ENCODE data around the gene IGF2BP2. TPM values are rescaled to one million over a fixed set of nuclear protein-coding genes. Genes with fewer than 3 reads are reported as not detected.

The IGF2BP2 gene
- total RNA-seq, 2 donors from 2014 or later: 143 to 162 TPM

GRCh38 chr3:185830018-185830797 is 5.4 kb upstream of the IGF2BP2 start:
- no peak overlapping the region for H3K27ac ChIP-seq (ENCODE audit: low read depth, low read length)
- peaks cover 56% of the 10 kb centered on the region for H3K9me3 Mint-ChIP-seq
- H3K27me3 Mint-ChIP-seq (ENCODE audit: insufficient read depth): peaks cover 4% of the 10 kb centered on the region
- H3K4me1 Mint-ChIP-seq: peaks cover 8% of the 10 kb centered on the region
- no peak overlapping the region for H3K4me3 Mint-ChIP-seq
- H3K27me3 ChIP-seq (ENCODE audit: control insufficient read depth, insufficient read depth, low read length, poor library complexity, severe bottlenecking): no peaks in the 10 kb centered on the region
- H3K9ac ChIP-seq (ENCODE audit: extremely low read depth, low read length, poor library complexity, severe bottlenecking): no peak overlapping the region
- 83 to 92% methylated on average over 1 to 5 of the region's 5 CpGs for WGBS, 2 experiments (ENCODE audit: insufficient coverage in 1 of 2, insufficient read length in 1 of 2)
- peaks cover 37% of the 10 kb centered on the region for H3K36me3 ChIP-seq (ENCODE audit: control insufficient read depth, insufficient read depth, low read length)
- DNase-seq: no peak
- TF ChIP-seq, protein P1, sequence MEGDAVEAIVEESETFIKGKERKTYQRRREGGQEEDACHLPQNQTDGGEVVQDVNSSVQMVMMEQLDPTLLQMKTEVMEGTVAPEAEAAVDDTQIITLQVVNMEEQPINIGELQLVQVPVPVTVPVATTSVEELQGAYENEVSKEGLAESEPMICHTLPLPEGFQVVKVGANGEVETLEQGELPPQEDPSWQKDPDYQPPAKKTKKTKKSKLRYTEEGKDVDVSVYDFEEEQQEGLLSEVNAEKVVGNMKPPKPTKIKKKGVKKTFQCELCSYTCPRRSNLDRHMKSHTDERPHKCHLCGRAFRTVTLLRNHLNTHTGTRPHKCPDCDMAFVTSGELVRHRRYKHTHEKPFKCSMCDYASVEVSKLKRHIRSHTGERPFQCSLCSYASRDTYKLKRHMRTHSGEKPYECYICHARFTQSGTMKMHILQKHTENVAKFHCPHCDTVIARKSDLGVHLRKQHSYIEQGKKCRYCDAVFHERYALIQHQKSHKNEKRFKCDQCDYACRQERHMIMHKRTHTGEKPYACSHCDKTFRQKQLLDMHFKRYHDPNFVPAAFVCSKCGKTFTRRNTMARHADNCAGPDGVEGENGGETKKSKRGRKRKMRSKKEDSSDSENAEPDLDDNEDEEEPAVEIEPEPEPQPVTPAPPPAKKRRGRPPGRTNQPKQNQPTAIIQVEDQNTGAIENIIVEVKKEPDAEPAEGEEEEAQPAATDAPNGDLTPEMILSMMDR (conservative IDR thresholded peaks at IDR 0.05): no peak
- H3K36me3 Mint-ChIP-seq (ENCODE audit: low read depth): peaks cover 48% of the 10 kb centered on the region
- H3K4me3 ChIP-seq (ENCODE audit: low read length): no peak overlapping the region
- no peak overlapping the region for H3K27ac Mint-ChIP-seq
- H3K9me3 ChIP-seq (ENCODE audit: control insufficient read depth, low read length): peaks cover 59% of the 10 kb centered on the region
- no peaks in the 10 kb centered on the region for H3K4me1 ChIP-seq (ENCODE audit: control insufficient read depth, insufficient read depth, low read length)

DNA sequence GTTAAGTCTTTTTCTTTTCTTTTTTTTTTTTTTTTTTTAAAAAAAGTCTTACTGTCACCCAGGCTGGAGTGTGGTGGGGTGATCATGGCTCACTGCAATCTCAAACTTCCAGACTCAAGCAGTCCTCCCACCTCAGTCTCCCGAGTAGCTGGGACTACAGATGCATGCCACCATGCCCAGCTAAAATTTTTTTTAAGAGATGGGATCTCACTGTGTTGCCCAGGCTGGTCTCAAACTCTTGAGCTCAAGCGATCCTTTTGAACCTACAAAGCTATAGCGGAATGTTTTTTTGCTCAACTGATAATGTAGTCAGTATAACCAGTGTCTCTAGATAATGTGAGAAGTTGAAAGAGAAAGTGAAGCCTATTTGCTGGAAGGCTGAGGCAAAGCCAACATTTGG is 3.9 kb upstream of the IGF2BP2 start:
- Histone ChIP-seq H3K36me3 (ENCODE audit: control insufficient read depth, insufficient read depth, low read length) (peaks cover 37% of the 10 kb centered on the region), H3K27ac (ENCODE audit: low read depth, low read length) (no peak overlapping the region), H3K4me1 (ENCODE audit: control insufficient read depth, insufficient read depth, low read length) (no peaks in the 10 kb centered on the region), H3K27me3 (ENCODE audit: control insufficient read depth, insufficient read depth, low read length, poor library complexity, severe bottlenecking) (no peaks in the 10 kb centered on the region), H3K9ac (ENCODE audit: extremely low read depth, low read length, poor library complexity, severe bottlenecking) (no peak overlapping the region), H3K9me3 (ENCODE audit: control insufficient read depth, low read length) (peaks cover 59% of the 10 kb centered on the region), H3K4me3 (ENCODE audit: low read length) (peak overlapping the region; percentile 66)
- H3K4me1 Mint-ChIP-seq: peaks cover 8% of the 10 kb centered on the region
- peaks cover 48% of the 10 kb centered on the region for H3K36me3 Mint-ChIP-seq (ENCODE audit: low read depth)
- 92 to 100% methylated on average over 3 of the region's 3 CpGs for WGBS, 2 experiments (ENCODE audit: insufficient coverage in 1 of 2, insufficient read length in 1 of 2)
- H3K27me3 Mint-ChIP-seq (ENCODE audit: insufficient read depth): peaks cover 4% of the 10 kb centered on the region
- H3K4me3 Mint-ChIP-seq: no peak overlapping the region
- TF ChIP-seq, protein P1 (conservative IDR thresholded peaks at IDR 0.05): no peak
- no peak overlapping the region for H3K27ac Mint-ChIP-seq
- no peak for DNase-seq
- peaks cover 53% of the 10 kb centered on the region for H3K9me3 Mint-ChIP-seq

DNA sequence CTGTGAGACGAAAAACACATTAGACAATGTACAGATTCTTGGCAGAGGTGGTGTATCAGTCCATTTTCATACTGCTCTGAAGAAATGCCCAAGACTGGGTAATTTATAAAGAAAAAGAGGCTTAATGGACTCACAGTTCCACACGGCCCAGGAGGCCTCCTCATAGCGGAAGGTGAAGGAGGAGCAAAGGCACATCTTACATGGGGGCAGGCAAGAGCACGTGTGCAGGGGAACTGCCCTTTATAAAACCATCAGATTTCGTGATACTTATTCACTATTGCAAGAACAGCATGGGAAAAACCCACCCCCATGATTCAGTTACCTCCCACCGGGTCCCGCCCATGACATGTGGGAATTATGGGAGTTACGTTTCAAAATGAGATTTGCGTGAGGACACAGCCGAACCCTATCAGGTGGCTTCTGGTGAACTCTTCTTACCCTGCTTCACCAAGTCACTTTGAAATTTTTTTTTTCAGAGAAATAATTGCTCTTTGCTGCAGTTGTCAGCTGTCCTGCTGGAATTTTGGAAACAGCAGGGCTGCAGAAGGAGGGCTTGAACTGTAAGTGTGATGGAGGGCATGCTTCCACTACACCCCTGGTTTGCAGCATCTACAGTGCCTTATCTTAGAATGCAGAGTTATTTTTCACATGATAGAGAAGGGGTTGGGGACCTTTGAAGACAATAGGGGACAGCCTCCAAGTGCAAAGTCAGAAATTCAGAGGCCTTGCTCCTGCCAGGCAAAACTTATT is 2.9 kb upstream of the IGF2BP2 start:
- Histone ChIP-seq H3K36me3 (ENCODE audit: control insufficient read depth, insufficient read depth, low read length) (peaks cover 37% of the 10 kb centered on the region), H3K4me1 (ENCODE audit: control insufficient read depth, insufficient read depth, low read length) (no peaks in the 10 kb centered on the region), H3K9ac (ENCODE audit: extremely low read depth, low read length, poor library complexity, severe bottlenecking) (no peak overlapping the region), H3K9me3 (ENCODE audit: control insufficient read depth, low read length) (peaks cover 51% of the 10 kb centered on the region), H3K4me3 (ENCODE audit: low read length) (peak overlapping the region; percentile 83), H3K27me3 (ENCODE audit: control insufficient read depth, insufficient read depth, low read length, poor library complexity, severe bottlenecking) (no peaks in the 10 kb centered on the region), H3K27ac (ENCODE audit: low read depth, low read length) (no peak overlapping the region)
- Mint-ChIP-seq H3K36me3 (ENCODE audit: low read depth) (peaks cover 48% of the 10 kb centered on the region), H3K27ac (no peak overlapping the region), H3K4me3 (no peak overlapping the region), H3K4me1 (peaks cover 8% of the 10 kb centered on the region), H3K9me3 (peaks cover 53% of the 10 kb centered on the region), H3K27me3 (ENCODE audit: insufficient read depth) (peaks cover 4% of the 10 kb centered on the region)
- no peak for DNase-seq
- 89 to 96% methylated on average over 7 to 10 of the region's 10 CpGs for WGBS, 2 experiments (ENCODE audit: insufficient coverage in 1 of 2, insufficient read length in 1 of 2)
- TF ChIP-seq, protein P1 (conservative IDR thresholded peaks at IDR 0.05): no peak

Data from endodermal cell (in vitro differentiated cells).